Right lobe of liver (tissue), 6 donors: ENCODE data around the gene GLOD5. TPM values are rescaled to one million over a fixed set of nuclear protein-coding genes. Genes with fewer than 3 reads are reported as not detected.

Source experiments
- ATAC-seq, 4 donors: fragments of 200-7000 bp; cut with Tn5 transposase; one replicate each; pipeline ENCODE4 v1.9.1; 2020; ENCODE audit warnings: mild to moderate bottlenecking in 4 of 4, moderate library complexity in 4 of 4
- DNase-seq, 3 donors: peaks; one replicate each; pipeline ENCODE4 v3.0.0-alpha.2; 2020
- H3K27ac ChIP-seq, 3 donors: fragments of 200-600 bp; one replicate each; pipeline ENCODE4 v1.8.0; 2022
- H3K27me3 ChIP-seq, 2 donors: fragments of 200-600 bp; one replicate each; pipeline ENCODE4 v1.8.0; 2022
- H3K36me3 ChIP-seq, 4 donors: fragments of 200-600 bp; sonication (generic) in 1 of 4; one replicate each; pipeline versions ENCODE4 v1.5.1 to v1.8.0; 2017 to 2022; ENCODE audit warnings: control low read depth in 1 of 4
- H3K4me1 ChIP-seq, 4 donors: fragments of 200-600 bp; sonication (generic) in 1 of 4; one replicate each; pipeline versions ENCODE4 v1.5.1 to v1.8.0; 2017 to 2022; ENCODE audit warnings: control low read depth in 1 of 4
- H3K4me3 ChIP-seq, 3 donors: fragments of 200-600 bp; one replicate each; pipeline ENCODE4 v1.8.0; 2022
- H3K9me3 ChIP-seq, 4 donors: fragments of 200-600 bp; sonication (generic) in 1 of 4; one replicate each; pipeline versions ENCODE4 v1.5.1 to v1.8.0; 2017 to 2022; ENCODE audit warnings: control low read depth in 1 of 4
- CTCF ChIP-seq, 4 donors: fragments of 200-600 bp in 3 of 4; fragments of 450-650 bp in 1 of 4; IDR thresholded peaks; one replicate each; pipeline versions ENCODE4 v1.5.1 to v1.8.0; 2016 to 2022; ENCODE audit warnings: antibody characterized with exemption in 4 of 4, mild to moderate bottlenecking in 2 of 4
- POLR2A ChIP-seq: fragments of 450-650 bp; IDR thresholded peaks from one replicate; pipeline ENCODE4 v1.6.1; 2017; ENCODE audit warnings: antibody characterized with exemption, mild to moderate bottlenecking
- WGBS: methylation state at CpG from one replicate; pipeline ENCODE4 v1.1.6; 2018; ENCODE audit warnings: low coverage, low lambda C conversion rate; ENCODE audit not compliant: insufficient coverage; ENCODE audit errors: missing lambda C conversion rate; 5-methylcytosine and 5-hydroxymethylcytosine counted together
- intact Hi-C, 2 donors: fragments of 100-400 bp; cut with DNase I; formaldehyde crosslinking; loops; one replicate each; pipeline versions ENCODE4 v1.11.2 to v1.14.1; 2022
- total RNA-seq, 6 experiments: library from RNA; depleted of rRNA in 2 of 6; stranded (reverse); fragments of >200 nt in 2 of 6; fragmentation: NEBNext Ultra II Directional in 3 of 6; extraction: Animal tissue kit (Norgen Biotek cat#: 25700) in 3 of 6; gene quantifications; one replicate each; pipeline versions ENCODE4 v1.1.0 to v1.2.4, GENCODE V29; 2016 to 2023
- donor health status: DM: no; HTN: yes; CAD: no.
- donor health status: DM: no; HTN: no; CAD: no.
- donor health status: DM: no; HTN: no; CAD: no.
- donor health status: DM: no; HTN: yes; CAD: no.
- donor health status: DM: no; HTN: yes; CAD: no.

The GLOD5 gene
- total RNA-seq, 6 experiments from 2014 or later, result 0.98 to 4.1 (median 2.9) TPM

GRCh38 chrX:48802089-48802904 is 40.8 kb downstream of the GLOD5 start:
- Histone ChIP-seq H3K27ac (peak overlapping the region; percentile 77 to 93 (median 88)), H3K36me3 (no peaks in the 10 kb centered on the region), H3K27me3 (no peaks in the 10 kb centered on the region), H3K4me1 (no peaks in the 10 kb centered on the region), H3K4me3 (peak overlapping the region; percentile 36 to 55 (median 53)), H3K9me3 (no peaks in the 10 kb centered on the region)
- TF ChIP-seq CTCF (IDR thresholded peaks at IDR 0.05) (no peak), POLR2A (peak; percentile 87)
- ATAC-seq (peak; percentile 67 to 77 (median 72)), DNase-seq (peak; percentile 86 to 90 (median 89))
- 36% methylated on average over 23 of the region's 40 CpGs for WGBS
- intact Hi-C loops, result no loop called here

- H3K4me3 ChIP-seq, result peak overlapping the region; percentile 36 to 55 (median 53)
- intact Hi-C loops, result no loop called here
- ATAC-seq, result no peak
- no peaks in the 10 kb centered on the region for H3K4me1 ChIP-seq
- TF ChIP-seq CTCF (IDR thresholded peaks at IDR 0.05) (no peak), POLR2A (no peak)
- no peaks in the 10 kb centered on the region for H3K36me3 ChIP-seq
- H3K9me3 ChIP-seq, result no peaks in the 10 kb centered on the region
- WGBS, result 36% methylated on average over 3 of the region's 4 CpGs
- peak overlapping the region; percentile 23 to 93 (median 77) for H3K27ac ChIP-seq
- H3K27me3 ChIP-seq, result no peaks in the 10 kb centered on the region
- no peak for DNase-seq
Measured at GRCh38 chrX:48802905-48803200, 41.3 kb downstream of the GLOD5 start.

- WGBS, result 58% methylated on average over 2 of the region's 4 CpGs
- no peak for DNase-seq
- TF ChIP-seq CTCF (IDR thresholded peaks at IDR 0.05), result no peak
- no peak for TF ChIP-seq POLR2A
- no peaks in the 10 kb centered on the region for H3K27me3 ChIP-seq
- no peak for ATAC-seq
- no peak overlapping the region for H3K27ac ChIP-seq
- no peak overlapping the region for H3K4me3 ChIP-seq
- intact Hi-C loops, result no loop called here
- H3K9me3 ChIP-seq, result no peaks in the 10 kb centered on the region
- H3K36me3 ChIP-seq, result no peaks in the 10 kb centered on the region
- H3K4me1 ChIP-seq, result no peaks in the 10 kb centered on the region
Measured at GRCh38 chrX:48806081-48806480, 44.5 kb downstream of the GLOD5 start.

GRCh38 chrX:48813644-48814043 is 52.1 kb downstream of the GLOD5 start:
- no peaks in the 10 kb centered on the region for H3K4me1 ChIP-seq
- ATAC-seq (peak in 3 of 4 donors; percentile 26 to 36 (median 31)), DNase-seq (no peak)
- no peaks in the 10 kb centered on the region for H3K9me3 ChIP-seq
- H3K4me3 ChIP-seq, result no peak overlapping the region
- TF ChIP-seq CTCF (IDR thresholded peaks at IDR 0.05), result no peak
- TF ChIP-seq POLR2A, result no peak
- peaks cover 0 to 19% (median 6%) of the 10 kb centered on the region in 4 donors for H3K36me3 ChIP-seq
- H3K27me3 ChIP-seq, result no peaks in the 10 kb centered on the region
- H3K27ac ChIP-seq, result no peak overlapping the region
- WGBS, result 78% methylated on average over 7 of the region's 8 CpGs
- intact Hi-C loops, result no loop called here
